GM21619 (cell line): ENCODE measurements around the gene FMN1.

Experiments
- ATAC-seq: cut with Tn5 transposase; IDR thresholded peaks from one replicate; pipeline ENCODE4 v1.9.1; 2021; ENCODE audit not compliant: unreplicated experiment

Gene FMN1

DNA sequence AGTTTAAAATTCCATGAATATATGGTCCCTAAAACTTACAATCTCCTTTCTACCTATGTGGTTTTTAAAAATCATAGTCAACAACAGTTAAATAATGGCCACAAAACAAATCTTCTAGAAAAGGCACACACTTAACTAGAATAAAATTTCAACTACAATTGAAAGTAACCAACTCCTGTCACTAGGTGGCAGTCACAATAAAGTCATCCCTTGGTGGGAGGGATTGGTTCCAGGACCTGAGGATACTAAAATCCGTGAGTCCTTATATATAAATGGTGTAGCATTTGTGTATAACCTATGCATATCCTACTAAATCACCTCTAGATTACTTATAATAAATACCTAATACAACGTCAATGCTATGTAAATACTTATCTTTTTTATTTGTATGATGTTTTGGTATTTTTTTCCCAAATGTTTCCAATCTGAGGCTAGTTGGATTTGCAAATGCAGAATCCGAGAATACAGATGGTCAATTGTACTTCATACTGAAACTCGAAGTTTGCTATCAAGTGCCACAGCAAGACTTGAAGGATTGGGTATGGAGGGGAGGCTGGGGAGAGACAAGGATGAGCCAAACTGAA, 172.6 kb downstream of the FMN1 start:
- no peak for ATAC-seq

DNA sequence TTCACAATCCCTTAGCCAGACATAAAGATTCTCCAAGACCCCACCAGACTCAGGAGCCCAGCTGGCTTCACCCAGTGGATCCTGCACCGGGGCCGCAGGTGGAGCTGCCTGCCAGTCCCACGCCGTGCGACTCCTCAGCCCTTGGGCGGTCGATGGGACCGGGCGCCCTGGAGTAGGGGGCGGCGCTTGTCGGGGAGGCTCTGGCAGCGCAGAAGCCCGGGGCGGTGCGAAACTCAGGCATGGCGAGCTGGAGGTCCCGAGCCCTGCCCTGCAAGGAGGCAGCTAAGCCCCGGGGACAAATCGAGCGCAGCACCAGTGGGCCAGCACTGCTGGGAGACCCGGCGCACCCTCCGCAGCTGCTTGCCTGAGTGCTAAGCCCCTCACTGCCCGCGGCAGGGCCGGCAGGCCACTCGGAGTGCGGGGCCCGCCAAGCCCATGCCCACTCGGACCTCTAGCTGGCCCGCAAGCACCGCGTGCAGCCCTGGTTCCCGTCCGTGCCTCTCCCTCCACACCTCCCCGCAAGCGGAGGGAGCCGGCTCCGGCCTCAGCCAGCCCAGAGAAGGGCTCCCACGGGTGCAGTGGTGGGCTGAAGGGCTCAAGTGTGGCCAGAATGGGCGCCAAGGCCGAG, 175.0 kb downstream of the FMN1 start:
- ATAC-seq = no peak

DNA sequence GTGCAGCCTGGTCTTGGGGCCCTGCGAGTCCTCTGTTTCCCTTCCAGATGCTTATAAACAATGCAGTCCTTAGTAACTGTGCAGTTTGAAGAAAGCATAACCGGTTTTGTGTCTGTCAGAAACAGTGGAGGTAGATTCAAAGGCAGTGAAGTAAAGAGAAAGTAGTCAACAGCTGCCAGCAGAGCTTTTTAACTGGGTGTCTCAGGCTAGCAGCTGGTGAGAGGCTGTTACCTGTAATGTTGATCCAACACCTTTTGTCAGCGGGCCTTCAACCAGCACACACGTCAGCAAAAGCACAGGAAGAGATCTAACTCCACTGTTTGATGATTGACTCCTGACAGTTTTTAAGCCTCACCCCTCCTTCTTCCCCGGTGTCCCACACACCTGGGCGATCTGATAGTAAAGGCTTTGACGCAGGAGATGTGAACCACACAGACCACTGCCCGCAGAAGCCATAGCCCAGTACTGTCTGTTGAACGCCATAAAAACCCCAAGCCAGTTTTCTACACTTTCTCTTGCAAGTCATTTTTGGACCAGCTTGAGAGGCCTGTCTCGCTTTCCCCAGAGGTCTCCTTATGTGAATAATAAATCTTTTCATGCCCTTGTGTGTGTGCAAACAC, 178.0 kb downstream of the FMN1 start:
- ATAC-seq = no peak

DNA sequence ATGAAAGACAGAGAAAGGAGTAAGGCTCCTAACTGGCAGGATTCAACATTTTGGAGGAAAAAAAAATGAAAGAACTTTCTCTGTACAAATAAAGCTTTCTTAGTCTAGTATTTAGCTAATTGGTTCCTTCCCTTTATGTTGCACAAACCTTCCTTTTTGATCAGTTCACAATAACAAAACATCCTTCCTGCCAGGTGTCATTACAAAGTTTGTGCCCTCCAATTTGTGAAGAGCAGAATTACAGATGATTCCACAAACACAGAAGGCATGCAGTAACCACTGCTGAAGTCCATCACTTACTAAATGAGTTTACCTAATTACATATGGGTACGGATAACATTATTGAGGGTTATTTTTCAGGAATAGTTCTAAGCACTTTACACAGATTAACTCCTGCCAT, 179.9 kb downstream of the FMN1 start:
- no peak for ATAC-seq

DNA sequence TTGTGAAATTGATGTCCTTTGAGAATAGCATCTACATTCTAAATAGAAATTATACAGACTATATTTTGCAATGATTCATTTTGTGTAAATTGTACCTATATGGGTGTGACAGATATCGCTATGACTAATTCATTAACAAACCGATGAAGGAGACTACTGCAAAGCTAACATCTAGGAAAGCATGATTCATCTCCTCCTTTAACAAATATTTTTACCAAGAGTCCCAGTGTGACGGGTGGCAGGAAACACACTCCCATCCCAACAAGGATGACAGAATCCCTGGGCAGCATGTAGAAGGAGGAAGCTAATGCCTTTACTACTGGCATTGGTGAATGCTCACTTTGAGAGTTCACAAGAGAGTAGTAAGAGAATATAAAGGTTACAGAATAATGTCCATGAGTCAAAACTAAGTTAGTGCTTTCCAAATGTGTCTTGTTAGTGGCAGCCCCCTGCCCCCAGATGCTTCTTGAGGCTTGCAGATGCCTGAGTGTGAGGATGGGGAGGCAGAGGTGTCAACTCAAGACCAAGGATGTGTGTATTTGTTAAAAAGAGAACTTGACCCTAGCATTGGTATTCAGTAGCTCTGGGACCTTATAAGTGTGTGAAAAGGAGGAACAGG, 180.6 kb downstream of the FMN1 start:
- no peak for ATAC-seq

DNA sequence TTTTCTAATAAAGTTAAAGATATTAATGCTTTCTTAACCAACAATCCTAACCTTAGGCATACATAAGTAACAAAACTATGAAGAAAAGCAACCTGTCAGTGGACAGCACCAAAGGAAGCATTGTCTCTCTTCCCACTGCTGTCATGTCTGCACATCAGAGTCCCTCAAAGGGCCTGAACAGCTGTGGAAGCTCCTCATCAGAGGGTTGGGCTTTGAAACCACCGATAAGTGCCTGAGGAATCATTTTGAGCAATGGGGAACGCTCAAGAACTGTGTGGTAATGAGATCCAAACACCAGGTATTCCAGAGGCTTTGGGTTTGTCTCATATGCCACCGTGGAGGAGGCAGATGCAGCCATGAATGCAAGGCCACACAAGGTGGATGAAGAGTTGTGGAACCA, 182.5 kb downstream of the FMN1 start:
- ATAC-seq = no peak

DNA sequence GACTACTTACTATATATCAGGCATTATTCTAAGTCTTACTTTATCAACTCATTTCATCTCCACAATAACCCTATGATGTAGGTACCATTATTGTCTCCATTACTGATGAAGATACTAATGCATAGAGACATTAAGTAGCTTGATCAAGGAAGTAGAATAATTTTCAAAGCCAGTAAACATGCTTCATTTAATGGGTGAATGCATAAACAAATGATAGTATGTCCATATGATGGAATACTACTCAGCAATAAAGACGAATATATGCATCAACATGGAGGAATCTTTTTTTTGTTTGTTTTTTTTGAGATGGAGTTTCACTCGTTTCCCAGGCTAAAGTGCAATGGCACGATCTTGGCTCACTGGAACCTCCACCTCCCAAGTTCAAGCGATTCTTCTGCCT, 184.9 kb downstream of the FMN1 start:
- ATAC-seq = no peak

DNA sequence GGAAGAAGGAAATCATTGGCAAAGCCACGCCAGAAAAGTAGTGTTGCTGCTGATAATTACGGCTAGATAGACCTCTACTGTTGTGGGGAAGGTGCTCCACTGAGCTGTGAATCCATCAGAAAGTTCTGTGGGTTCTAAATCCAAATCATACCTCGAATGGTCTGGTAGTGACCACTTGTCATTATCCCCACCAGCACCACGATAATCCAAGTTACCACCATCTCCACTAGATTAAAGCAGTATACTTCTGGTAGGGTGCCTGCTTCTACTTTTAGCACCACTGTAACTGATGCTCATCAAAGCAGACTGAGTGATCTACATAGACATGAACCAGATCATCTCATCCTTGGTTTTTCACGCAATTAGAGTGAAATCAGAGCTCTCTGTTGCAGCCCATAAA, 185.5 kb downstream of the FMN1 start:
- ATAC-seq = no peak

DNA sequence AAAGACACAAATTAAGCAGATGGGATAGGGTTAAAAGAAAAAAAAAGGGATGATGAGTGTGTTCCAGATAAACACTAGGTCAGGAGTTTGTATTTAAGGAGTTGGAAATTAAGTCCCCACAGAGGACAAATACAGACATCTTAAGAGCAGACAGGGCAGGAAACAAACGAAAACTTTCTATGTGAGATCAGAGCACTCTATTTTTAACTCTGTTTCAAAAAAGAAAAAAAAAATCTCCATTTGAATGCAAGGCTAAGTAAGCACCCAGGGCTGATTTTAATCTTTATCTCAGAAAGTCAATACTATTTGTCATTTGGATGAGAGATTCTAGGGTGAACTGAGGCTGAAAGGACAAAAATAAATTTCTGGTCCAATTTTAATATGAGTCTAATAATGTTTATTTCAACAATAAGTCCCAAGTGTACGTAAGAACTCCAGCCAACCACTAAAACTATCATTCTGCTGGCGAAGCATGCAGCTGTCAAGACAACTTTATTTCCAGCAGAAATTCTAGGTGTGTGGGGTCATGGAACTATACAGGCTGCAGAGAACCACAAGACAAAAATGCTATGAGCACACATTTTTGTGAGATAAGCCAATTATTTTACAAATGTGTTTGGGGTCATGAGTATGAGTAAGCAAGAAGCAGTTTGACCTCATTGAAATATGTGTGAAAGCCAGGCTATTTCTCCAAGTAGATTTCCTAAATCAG, 186.1 kb downstream of the FMN1 start:
- ATAC-seq = no peak

DNA sequence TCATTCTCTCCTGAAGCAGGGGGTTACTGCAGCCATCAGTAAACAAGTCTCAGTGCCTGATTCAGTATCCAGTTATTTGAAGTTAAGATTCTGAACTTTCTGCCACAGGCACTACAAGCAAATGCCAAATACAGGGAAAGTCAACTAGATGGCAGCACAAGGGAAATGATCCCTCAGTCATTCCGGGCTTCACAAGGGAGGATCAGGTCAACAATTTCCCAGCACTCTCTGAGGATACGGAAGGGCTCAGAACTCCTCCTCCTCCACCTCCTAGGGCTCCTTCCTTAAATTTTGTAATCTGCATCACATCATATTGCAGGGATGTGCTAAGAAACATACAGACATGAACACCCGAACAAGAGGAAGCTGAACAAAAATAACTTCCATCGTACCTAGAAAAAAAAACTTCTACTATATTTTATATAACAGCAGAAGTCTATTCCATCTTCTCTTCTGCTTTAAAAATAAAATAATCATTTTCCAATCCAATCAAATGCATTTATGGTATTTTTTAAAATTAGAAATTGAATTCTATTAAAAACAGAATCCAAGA, 187.1 kb downstream of the FMN1 start:
- ATAC-seq = no peak

DNA sequence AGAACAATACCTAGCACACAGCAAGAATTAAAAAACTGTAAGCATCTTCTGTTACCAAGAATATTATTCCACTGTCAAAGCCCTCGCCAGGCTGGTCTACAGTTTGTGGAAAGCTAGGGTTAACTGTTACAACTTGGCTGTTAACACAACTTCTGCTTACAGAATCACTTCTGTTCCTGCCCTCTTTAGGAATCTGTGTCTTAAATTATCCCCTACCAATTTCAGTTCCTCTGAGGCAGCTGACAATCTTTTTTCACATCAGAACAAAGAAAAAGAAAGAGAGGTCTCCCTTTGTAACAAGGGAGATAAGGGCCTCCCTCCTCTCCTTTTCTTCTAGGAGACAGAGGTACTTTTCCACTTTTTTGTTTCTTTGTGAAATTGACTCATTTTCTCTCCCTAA, 188.9 kb downstream of the FMN1 start:
- ATAC-seq = no peak

DNA sequence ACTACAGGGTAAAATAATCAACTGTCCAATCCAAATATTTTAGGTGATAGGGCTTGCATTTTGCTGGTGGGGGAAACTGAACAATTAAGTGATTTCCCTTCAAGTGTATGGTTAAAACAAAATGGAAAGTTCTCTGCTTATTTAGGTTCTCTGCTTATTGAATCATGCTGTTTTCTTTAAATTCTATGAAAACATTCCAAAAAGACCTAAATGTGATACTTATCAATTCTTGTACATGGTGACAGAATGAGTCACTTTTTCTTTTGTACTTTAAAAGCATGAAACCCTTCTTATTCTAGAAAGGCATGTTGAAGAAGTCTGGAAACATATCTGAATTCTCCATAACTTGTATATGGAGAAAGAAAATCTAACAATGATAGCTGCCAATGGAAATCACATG, 192.6 kb downstream of the FMN1 start:
- ATAC-seq = no peak

DNA sequence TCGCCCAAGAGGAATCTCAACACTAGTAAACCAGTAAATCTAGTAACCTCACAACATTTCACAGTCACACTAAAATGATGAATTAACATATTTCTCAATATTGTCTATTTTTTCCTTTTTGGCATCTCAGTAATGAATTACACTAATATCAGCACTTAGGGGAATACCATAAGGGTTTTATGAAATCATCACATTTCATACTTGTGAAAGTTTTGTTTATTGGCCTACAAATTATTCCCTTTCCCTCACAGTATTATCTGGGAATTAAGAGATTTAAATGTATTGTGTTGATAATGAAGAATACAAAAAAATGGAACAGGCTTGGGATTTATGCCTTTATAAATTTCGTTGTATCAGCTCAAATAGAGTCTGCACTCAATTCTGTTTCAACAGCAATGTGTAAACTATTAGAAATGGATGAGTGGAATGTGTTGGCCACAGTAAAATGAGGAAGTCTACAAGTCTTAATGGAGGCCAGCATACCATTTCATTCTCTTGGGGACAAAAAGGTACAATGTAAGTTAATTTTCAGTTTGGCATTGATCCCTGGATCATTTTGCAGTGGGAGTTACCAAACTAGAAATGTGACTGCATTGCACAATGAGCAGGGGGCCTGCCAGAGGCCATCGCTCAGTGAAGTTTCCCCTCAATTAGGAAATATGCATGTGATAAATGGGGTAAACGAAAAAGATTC, 195.4 kb downstream of the FMN1 start:
- ATAC-seq = no peak

DNA sequence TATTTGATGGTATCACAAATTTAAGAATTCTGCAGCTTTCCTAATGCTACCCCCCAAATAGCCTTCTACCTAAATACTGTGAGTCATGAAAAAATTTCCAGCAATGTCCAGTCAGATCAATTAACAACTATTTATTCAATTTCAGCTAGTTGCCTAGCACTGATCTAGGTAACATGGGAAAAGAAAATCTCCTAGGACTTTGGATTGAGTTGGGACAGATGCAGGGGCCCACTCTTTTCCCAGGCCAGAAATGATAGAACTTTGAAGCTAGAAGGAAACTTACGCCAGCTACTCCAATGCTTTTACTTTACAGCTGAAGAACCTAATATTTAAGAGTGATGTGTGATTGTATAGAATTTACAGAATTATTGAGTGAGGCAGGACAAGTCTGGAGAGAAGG, 196.3 kb downstream of the FMN1 start:
- ATAC-seq = no peak

DNA sequence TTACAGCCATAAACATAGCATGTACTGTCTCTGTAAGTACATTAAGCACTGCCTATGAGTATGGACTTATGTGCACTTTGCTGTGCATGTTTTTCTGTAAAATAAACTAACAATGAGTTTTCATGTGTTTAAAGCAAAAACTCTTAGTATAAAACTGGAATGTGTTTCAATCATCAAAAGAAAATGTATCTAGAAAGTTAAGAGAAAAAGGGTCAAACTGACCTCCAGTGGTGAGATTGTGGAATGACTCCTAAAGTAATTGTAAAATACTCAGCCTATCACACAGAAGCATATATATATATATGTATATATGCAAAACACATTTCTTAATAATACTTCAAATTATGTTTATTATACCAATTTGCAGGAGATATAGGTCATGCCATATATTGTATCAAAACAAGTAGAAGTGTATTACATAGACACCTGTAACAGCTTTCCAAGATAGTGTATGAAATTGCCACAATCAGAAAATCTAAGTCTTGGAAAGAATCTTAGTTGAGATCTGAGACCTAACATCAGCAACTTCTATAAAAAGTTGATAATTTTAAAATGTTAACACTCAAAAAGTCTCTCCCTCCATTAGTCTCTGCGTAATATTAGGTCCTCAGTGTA, 199.6 kb downstream of the FMN1 start:
- ATAC-seq = no peak

DNA sequence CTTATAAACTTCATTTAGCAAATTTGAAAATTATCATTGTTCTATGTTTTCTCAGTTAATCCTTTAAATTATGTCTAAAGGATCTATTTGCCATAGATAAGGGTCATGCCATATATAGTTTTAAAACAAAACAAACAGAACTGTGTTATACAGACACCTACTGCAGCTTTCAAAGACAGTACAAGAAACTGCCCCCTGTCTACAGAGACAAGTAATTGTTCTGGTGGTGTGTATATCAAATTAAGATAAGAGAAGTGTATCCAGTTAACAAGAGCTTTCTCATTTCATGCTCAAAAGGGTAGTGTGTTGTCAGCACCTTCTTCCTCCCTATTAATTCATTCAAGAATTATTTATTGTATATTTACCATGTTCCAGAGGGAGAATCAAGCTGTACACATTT, 201.2 kb downstream of the FMN1 start:
- no peak for ATAC-seq

DNA sequence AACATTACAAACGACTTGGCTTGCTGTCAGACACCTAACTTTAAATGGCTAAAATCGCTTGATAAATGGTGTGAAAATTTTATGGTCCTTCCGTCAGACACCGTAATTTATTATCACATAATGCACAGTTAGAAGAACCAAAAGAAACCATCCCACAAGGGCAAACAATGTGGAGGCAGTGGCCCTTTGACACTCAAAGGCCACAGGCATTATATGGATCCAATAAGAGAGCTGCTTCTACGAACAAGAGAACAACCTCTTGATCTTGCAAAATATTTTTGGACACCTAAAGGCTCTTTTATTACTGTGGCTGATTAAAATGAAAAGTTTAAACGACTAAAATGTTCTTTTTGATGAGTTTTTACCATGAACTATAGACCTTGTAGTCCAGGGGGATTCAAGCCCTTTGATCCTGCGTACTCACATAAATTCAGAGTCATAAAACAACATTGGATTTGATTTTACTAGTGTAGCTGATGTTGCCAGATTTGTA, 202.8 kb downstream of the FMN1 start:
- no peak for ATAC-seq

DNA sequence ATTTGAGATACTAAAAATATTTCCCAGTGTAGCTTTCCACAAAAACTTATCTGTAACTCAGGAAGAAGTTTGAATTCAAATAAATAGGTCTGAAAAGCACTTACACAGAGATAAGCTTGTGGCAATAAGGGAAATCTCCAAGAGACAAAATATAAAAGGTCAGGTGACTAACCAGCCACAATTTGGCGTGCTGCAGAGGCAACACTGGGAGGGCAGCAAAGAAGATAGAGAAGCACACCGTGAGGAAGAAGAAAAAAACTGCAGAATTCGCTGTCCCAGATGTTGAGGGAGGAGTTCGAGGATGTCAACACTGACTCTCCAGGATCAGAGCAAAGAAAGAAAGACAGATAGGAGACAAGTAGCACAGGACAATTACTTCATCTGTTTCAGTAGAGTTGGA, 204.4 kb downstream of the FMN1 start:
- no peak for ATAC-seq

DNA sequence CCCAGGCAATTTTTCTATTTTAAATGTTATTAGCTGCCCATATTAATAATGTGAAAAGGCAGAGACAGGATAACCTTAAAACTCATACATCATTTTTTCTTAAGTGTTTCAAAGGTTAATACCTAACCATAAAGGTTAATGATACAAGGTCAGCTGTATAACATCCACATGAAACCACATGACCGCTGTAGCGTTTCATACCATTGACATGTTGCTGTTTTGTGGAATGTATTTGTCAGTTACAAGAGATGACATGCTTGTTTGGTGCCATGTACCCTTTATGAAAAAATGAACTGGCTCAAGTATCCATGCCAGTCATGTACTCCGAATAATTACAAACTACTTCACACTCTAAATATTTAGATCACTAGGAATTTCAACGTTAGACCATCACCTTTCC, 207.4 kb downstream of the FMN1 start:
- no peak for ATAC-seq

DNA sequence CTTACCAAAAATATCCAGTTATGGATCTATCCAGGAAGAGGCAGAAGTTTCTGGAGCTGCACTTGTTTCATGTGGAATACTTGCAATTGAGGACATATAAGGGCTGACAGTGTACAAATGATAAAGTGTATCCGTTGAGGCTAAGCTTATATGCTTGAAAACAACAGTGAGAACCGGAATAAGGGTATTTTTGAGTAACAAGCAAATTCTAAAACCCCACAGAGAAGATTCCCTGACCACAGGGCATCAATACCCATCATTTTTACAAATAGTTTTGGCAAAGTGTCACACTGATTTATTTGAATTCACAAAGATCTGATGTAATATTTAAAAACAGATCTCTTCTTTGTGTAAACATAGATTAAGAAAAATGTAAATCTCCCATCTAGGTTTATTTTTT, 208.4 kb downstream of the FMN1 start:
- no peak for ATAC-seq
